HFFc6 (cell line): ENCODE results near the gene FECH. TPM values are rescaled to one million over a fixed set of nuclear protein-coding genes. Genes with fewer than 3 reads are reported as not detected.

Experiments used
- DNase-seq: peaks from one replicate; pipeline ENCODE4 v3.0.0-alpha.2; 2018
- H3K27ac Mint-ChIP-seq: 2 replicates; pipeline ENCODE4 v1.8.0; 2020; ENCODE audit warnings: mild to moderate bottlenecking, mixed read lengths
- H3K27me3 Mint-ChIP-seq: 2 replicates; pipeline ENCODE4 v1.8.0; 2021; ENCODE audit warnings: mild to moderate bottlenecking, moderate library complexity, mixed read lengths; ENCODE audit not compliant: insufficient read depth
- H3K36me3 Mint-ChIP-seq: 2 replicates; pipeline ENCODE4 v1.8.0; 2021; ENCODE audit warnings: low read depth, mixed read lengths
- H3K4me1 Mint-ChIP-seq: 2 replicates; pipeline ENCODE4 v1.8.0; 2020; ENCODE audit warnings: low read depth, mixed read lengths
- H3K4me3 Mint-ChIP-seq: 2 replicates; pipeline ENCODE4 v1.8.0; 2020; ENCODE audit warnings: mild to moderate bottlenecking, moderate library complexity, mixed read lengths
- H3K9me3 Mint-ChIP-seq: 2 replicates; pipeline ENCODE4 v1.8.0; 2020; ENCODE audit warnings: mild to moderate bottlenecking, mixed read lengths
- CTCF ChIP-seq: fragments of 200-600 bp; sonication (generic); IDR thresholded peaks from 2 replicates; pipeline ENCODE4 v1.5.0; 2021; ENCODE audit warnings: antibody characterized with exemption, mild to moderate bottlenecking
- total RNA-seq, 6 experiments: library from RNA; stranded (reverse); fragmentation: NEBNext Ultra II Directional; extraction: Animal tissue kit (Norgen Biotek cat#: 25700); gene quantifications; 2 replicates in 1 of 6; 3 replicates in 5 of 6; pipeline ENCODE4 v1.2.3, GENCODE V29; 2021

Gene FECH
- total RNA-seq, 6 experiments from 2014 or later = 28.7 to 38.3 (median 33.9) TPM

- no peaks in the 10 kb centered on the region for H3K36me3 Mint-ChIP-seq
- DNase-seq = peak; percentile 46
- no peaks in the 10 kb centered on the region; the same call in 1 of the 2 replicates for H3K27me3 Mint-ChIP-seq
- peaks cover 43% of the 10 kb centered on the region for H3K4me1 Mint-ChIP-seq
- no peak for TF ChIP-seq CTCF
- peak overlapping the region; percentile 80 for H3K4me3 Mint-ChIP-seq
- H3K9me3 Mint-ChIP-seq = no peaks in the 10 kb centered on the region
- H3K27ac Mint-ChIP-seq = peak overlapping the region; percentile 98
Measured at GRCh38 chr18:57542812-57543427, 43.6 kb downstream of the FECH start.

GRCh38 chr18:57542126-57542525, 44.4 kb downstream of the FECH start:
- H3K27ac Mint-ChIP-seq = peak overlapping the region; percentile 98
- no peaks in the 10 kb centered on the region for H3K36me3 Mint-ChIP-seq
- peak; percentile 82 for DNase-seq
- H3K4me1 Mint-ChIP-seq = peaks cover 43% of the 10 kb centered on the region
- no peaks in the 10 kb centered on the region; the same call in 1 of the 2 replicates for H3K27me3 Mint-ChIP-seq
- no peaks in the 10 kb centered on the region for H3K9me3 Mint-ChIP-seq
- peak overlapping the region; percentile 80; the same call in 1 of the 2 replicates for H3K4me3 Mint-ChIP-seq
- TF ChIP-seq CTCF = no peak

- H3K27me3 Mint-ChIP-seq = no peaks in the 10 kb centered on the region; the same call in 1 of the 2 replicates
- no peak for TF ChIP-seq CTCF
- no peak overlapping the region for H3K27ac Mint-ChIP-seq
- no peak overlapping the region for H3K4me3 Mint-ChIP-seq
- H3K9me3 Mint-ChIP-seq = no peaks in the 10 kb centered on the region
- H3K4me1 Mint-ChIP-seq = peaks cover 43% of the 10 kb centered on the region
- DNase-seq = no peak
- H3K36me3 Mint-ChIP-seq = no peaks in the 10 kb centered on the region
Measured at GRCh38 chr18:57539702-57540101, 46.8 kb downstream of the FECH start.

GRCh38 chr18:57538614-57539013, 47.9 kb downstream of the FECH start:
- DNase-seq = no peak
- no peak overlapping the region for H3K4me3 Mint-ChIP-seq
- H3K27ac Mint-ChIP-seq = no peak overlapping the region
- no peak for TF ChIP-seq CTCF
- peaks cover 47% of the 10 kb centered on the region for H3K4me1 Mint-ChIP-seq
- H3K27me3 Mint-ChIP-seq = no peaks in the 10 kb centered on the region; the same call in 1 of the 2 replicates
- H3K9me3 Mint-ChIP-seq = no peaks in the 10 kb centered on the region
- H3K36me3 Mint-ChIP-seq = no peaks in the 10 kb centered on the region

- TF ChIP-seq CTCF = no peak
- no peak overlapping the region for H3K4me3 Mint-ChIP-seq
- H3K36me3 Mint-ChIP-seq = no peaks in the 10 kb centered on the region
- DNase-seq = no peak
- no peaks in the 10 kb centered on the region; the same call in 1 of the 2 replicates for H3K27me3 Mint-ChIP-seq
- peaks cover 28% of the 10 kb centered on the region for H3K4me1 Mint-ChIP-seq
- no peaks in the 10 kb centered on the region for H3K9me3 Mint-ChIP-seq
- no peak overlapping the region for H3K27ac Mint-ChIP-seq
Measured at GRCh38 chr18:57534511-57534909, 52.0 kb downstream of the FECH start.
